ENCODE results near the gene TC2N.

Gene TC2N

DNA sequence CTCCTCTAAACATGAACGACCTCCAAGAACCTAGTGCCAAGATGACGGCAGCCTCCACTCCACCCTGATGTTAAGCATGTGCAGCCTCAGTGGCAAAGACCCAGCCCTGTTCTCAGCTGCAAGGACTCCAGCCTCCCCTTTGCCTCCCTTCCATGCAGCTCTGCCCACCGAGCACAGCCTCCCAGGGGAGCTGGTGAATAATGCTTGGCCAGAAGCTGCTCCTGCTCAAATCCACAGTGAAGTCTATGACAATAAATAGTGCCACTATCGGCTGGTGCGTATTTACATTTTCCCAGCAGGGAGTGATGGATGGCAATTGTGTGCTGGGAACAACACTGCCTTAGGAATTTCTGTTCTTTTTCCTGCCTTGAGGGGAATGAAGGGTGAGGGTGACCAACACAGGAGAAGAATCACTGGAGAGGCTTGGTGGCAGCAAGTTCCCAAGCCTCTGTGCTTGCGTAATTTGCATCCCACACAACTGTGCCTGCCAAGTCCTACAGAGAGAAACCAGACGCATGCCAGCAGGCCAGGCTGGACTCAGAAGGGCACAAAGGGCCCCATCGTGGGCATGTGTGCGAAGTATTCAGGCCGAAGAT, 29.9 kb upstream of the TC2N start:
- Histone ChIP-seq H3K9me3 (ENCODE audit: control insufficient read depth, insufficient read depth, low read length) (no peaks in the 10 kb centered on the region), H3K36me3 (ENCODE audit: insufficient read depth, low read length) (no peaks in the 10 kb centered on the region), H3K9ac (ENCODE audit: low read depth, low read length) (no peak overlapping the region), H3K4me1 (ENCODE audit: insufficient read depth, low read length) (peaks cover 8% of the 10 kb centered on the region; the same call in 1 of the 2 replicates)

GRCh38 chr14:91896419-91896818, 29.1 kb upstream of the TC2N start:
- Histone ChIP-seq H3K4me1 (ENCODE audit: insufficient read depth, low read length) (peaks cover 8% of the 10 kb centered on the region; the same call in 1 of the 2 replicates), H3K9ac (ENCODE audit: low read depth, low read length) (no peak overlapping the region), H3K36me3 (ENCODE audit: insufficient read depth, low read length) (no peaks in the 10 kb centered on the region), H3K9me3 (ENCODE audit: control insufficient read depth, insufficient read depth, low read length) (no peaks in the 10 kb centered on the region)

DNA sequence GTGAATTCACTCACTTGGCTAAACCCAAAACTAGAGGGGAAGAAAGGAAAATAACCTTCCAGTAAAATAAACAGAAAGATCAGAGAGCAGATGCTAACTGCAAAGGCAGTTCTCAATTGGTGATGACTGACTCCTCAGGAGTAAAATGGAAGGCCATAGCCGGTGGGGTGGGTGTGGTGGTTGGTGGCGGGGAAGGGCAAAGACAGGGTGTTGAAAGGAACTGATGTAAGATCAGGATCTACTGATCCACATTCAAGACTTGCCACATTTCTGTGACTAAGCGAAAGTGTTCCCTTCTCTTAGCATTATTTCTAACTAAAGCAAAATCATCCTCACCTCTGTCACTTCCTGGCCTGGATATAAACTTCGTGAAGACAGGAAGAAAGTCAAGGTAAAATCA, 26.3 kb upstream of the TC2N start:
- H3K9me3 ChIP-seq (ENCODE audit: control insufficient read depth, insufficient read depth, low read length): no peaks in the 10 kb centered on the region
- H3K9ac ChIP-seq (ENCODE audit: low read depth, low read length): no peak overlapping the region
- H3K4me1 ChIP-seq (ENCODE audit: insufficient read depth, low read length): peaks cover 8% of the 10 kb centered on the region; the same call in 1 of the 2 replicates
- no peaks in the 10 kb centered on the region for H3K36me3 ChIP-seq (ENCODE audit: insufficient read depth, low read length)

DNA sequence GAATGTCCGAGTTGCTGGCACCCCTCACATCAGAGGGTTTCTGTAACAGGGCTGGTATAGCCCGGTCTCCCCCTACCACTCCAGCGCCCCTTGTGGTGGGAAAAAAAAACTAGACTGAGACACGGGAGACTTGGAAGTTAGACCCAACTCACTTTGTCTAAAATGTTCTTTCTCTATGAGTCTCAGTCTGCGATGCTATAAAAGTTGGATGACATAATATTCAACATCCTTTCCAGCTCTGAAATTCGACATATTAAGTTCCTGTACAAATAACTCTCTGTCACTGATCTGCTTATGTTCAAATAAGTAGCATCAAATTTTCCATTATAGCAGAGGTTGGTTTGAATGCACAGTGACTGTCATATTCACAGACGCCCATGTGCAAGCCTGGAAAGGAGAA, 25.7 kb upstream of the TC2N start:
- Histone ChIP-seq H3K4me1 (ENCODE audit: insufficient read depth, low read length) (peaks cover 8% of the 10 kb centered on the region; the same call in 1 of the 2 replicates), H3K9ac (ENCODE audit: low read depth, low read length) (no peak overlapping the region), H3K36me3 (ENCODE audit: insufficient read depth, low read length) (no peaks in the 10 kb centered on the region), H3K9me3 (ENCODE audit: control insufficient read depth, insufficient read depth, low read length) (no peaks in the 10 kb centered on the region)

GRCh38 chr14:91891721-91892220, 24.4 kb upstream of the TC2N start:
- Histone ChIP-seq H3K9ac (ENCODE audit: low read depth, low read length) (no peak overlapping the region), H3K36me3 (ENCODE audit: insufficient read depth, low read length) (no peaks in the 10 kb centered on the region), H3K4me1 (ENCODE audit: insufficient read depth, low read length) (no peaks in the 10 kb centered on the region; the same call in 1 of the 2 replicates), H3K9me3 (ENCODE audit: control insufficient read depth, insufficient read depth, low read length) (no peaks in the 10 kb centered on the region)

DNA sequence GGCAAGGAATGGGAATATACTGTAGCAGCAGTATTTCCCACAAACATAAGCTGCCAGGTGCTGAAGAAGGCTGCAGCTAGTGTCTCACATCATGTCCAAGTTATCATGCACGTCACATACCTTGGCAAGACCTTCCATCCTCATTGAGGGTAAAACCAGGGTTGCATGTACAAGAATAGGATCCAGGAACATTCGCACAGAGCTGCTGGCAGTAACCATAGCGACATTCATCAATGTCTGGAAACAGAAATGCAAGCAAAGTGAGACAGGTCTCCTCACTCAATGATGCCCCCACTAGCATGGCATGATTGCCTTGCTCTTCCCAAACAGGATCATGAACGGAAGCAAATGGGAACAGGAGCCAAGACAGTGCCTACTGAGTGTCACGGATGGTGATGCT, 23.8 kb upstream of the TC2N start:
- no peaks in the 10 kb centered on the region for H3K4me1 ChIP-seq (ENCODE audit: insufficient read depth, low read length)
- no peak overlapping the region for H3K9ac ChIP-seq (ENCODE audit: low read depth, low read length)
- H3K36me3 ChIP-seq (ENCODE audit: insufficient read depth, low read length): no peaks in the 10 kb centered on the region
- H3K9me3 ChIP-seq (ENCODE audit: control insufficient read depth, insufficient read depth, low read length): no peaks in the 10 kb centered on the region

DNA sequence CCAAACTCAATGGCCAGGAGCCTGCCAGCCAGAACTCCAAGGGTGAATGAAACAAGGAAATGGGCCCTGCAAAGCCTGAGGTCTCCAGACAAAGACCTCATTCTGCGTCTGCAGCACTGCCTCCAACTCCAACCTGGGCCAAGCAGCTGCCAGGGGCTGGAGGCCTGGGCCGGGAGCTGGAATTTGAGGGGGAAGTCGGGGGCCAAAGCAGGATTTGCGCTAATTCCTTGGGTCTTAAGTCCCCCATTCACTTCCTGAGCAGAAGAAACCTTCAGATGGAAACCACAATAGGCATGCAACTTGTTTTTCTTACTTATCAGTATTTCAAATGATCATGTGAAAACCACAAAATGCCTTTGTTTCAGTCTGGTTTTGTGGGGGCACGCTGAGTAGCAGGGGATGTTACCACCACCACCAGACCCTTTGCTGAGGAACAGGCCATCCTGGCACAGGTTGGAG, 23.0 kb upstream of the TC2N start:
- Histone ChIP-seq H3K4me1 (ENCODE audit: insufficient read depth, low read length) (no peaks in the 10 kb centered on the region), H3K9me3 (ENCODE audit: control insufficient read depth, insufficient read depth, low read length) (no peaks in the 10 kb centered on the region), H3K36me3 (ENCODE audit: insufficient read depth, low read length) (no peaks in the 10 kb centered on the region), H3K9ac (ENCODE audit: low read depth, low read length) (no peak overlapping the region)

DNA sequence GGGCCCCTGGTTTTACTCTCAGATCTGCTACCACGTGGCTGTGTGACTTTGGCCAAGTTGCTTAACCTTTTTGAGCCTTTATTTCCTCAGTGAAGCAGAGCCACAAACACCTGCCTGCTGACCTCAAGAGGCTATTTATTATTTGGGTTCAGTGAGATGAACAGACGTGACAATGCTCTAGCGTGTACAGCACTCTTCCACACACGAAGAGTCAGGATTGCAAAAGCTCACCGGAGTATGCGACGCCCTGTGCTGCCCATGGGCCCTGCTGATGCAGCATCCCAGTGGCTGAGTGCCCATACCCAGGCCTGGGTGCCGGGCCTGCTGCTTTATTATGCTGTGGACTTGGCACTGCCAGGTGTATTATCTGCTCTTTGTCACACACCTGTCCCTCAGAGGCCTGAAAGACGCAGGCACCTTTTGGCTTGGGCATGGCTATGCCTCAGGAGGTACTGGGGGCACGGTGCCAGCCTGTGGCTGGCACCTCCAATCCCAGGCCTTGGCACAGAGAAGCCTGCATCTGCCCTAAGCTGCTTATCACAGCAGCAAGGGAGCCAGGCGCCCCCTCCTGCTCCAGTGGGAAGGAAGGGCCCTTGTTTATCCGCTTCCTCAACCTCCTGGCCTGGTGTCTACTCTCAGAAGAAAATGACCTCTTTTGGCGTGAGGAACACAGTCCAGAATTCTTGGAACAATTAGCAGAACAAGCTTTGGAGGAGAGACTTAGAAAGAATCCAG, 22.3 kb upstream of the TC2N start:
- Histone ChIP-seq H3K9me3 (ENCODE audit: control insufficient read depth, insufficient read depth, low read length) (no peaks in the 10 kb centered on the region), H3K36me3 (ENCODE audit: insufficient read depth, low read length) (no peaks in the 10 kb centered on the region), H3K9ac (ENCODE audit: low read depth, low read length) (no peak overlapping the region), H3K4me1 (ENCODE audit: insufficient read depth, low read length) (no peaks in the 10 kb centered on the region)

GRCh38 chr14:91888641-91889476, 21.5 kb upstream of the TC2N start:
- Histone ChIP-seq H3K9me3 (ENCODE audit: control insufficient read depth, insufficient read depth, low read length) (no peaks in the 10 kb centered on the region), H3K4me1 (ENCODE audit: insufficient read depth, low read length) (no peaks in the 10 kb centered on the region), H3K9ac (ENCODE audit: low read depth, low read length) (no peak overlapping the region), H3K36me3 (ENCODE audit: insufficient read depth, low read length) (no peaks in the 10 kb centered on the region)

DNA sequence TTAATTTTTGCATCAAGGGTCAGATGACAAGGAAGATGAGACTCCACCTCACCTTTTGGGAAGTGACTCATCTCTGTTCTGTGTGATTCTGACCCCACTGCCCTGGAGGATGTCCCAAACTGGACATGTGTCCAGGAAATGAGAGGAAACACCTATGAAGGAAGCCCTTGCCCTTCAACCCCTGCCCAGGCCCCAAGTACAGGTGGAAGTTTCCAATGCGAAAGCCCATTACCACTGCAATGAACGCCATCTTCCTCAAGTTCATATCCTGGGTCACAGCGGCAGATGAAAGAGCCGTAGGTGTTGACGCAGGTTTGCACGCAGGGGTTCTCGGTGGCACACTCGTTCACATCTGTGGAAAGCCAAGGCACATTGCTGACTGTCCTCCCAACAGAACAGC, 19.6 kb upstream of the TC2N start:
- no peaks in the 10 kb centered on the region for H3K4me1 ChIP-seq (ENCODE audit: insufficient read depth, low read length)
- H3K9me3 ChIP-seq (ENCODE audit: control insufficient read depth, insufficient read depth, low read length): no peaks in the 10 kb centered on the region
- no peaks in the 10 kb centered on the region for H3K36me3 ChIP-seq (ENCODE audit: insufficient read depth, low read length)
- no peak overlapping the region for H3K9ac ChIP-seq (ENCODE audit: low read depth, low read length)

DNA sequence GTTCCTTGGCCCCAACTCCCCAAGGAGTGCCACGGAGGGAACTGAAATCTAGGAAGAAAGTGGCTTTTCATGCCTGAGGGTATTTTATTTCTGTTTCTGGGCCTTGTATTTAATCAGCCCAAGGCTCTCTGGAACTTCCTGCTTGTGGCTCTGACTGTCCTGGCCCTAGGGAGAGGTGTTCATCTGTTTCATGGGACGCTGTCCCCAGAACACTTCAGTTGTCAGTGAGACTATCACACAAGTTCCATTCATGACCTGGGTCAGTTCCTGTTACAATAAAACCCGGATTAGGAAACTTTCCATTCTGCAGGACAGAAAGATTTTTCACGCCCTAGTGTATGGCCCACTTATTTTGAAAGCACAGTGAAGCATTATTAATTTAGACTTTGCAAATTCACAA, 18.5 kb upstream of the TC2N start:
- no peaks in the 10 kb centered on the region for H3K9me3 ChIP-seq (ENCODE audit: control insufficient read depth, insufficient read depth, low read length)
- no peaks in the 10 kb centered on the region for H3K36me3 ChIP-seq (ENCODE audit: insufficient read depth, low read length)
- H3K9ac ChIP-seq (ENCODE audit: low read depth, low read length): no peak overlapping the region
- no peaks in the 10 kb centered on the region for H3K4me1 ChIP-seq (ENCODE audit: insufficient read depth, low read length)

GRCh38 chr14:91885113-91885712, 17.9 kb upstream of the TC2N start:
- Histone ChIP-seq H3K36me3 (ENCODE audit: insufficient read depth, low read length) (no peaks in the 10 kb centered on the region), H3K4me1 (ENCODE audit: insufficient read depth, low read length) (no peaks in the 10 kb centered on the region), H3K9ac (ENCODE audit: low read depth, low read length) (no peak overlapping the region), H3K9me3 (ENCODE audit: control insufficient read depth, insufficient read depth, low read length) (no peaks in the 10 kb centered on the region)

DNA sequence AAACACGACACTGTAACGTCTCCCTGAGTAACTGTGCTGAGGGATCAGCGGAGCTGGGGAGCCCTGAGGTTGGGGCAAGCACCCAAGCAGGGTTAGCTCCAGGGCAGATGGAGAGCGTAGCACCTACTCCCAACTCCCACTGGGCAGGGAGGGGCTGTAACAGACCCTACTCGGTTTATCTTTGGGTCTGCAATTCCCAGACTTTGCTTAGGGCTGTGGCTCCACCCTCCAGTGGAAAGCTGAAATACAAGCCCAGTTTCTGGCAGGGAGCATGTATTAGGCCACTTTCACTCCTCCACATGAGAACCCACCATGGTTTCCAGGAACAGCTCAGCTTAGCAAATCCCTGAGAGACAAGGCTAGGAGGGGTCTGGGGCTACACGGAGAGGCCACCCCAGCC, 17.3 kb upstream of the TC2N start:
- Histone ChIP-seq H3K9ac (ENCODE audit: low read depth, low read length) (no peak overlapping the region), H3K36me3 (ENCODE audit: insufficient read depth, low read length) (no peaks in the 10 kb centered on the region), H3K4me1 (ENCODE audit: insufficient read depth, low read length) (no peaks in the 10 kb centered on the region), H3K9me3 (ENCODE audit: control insufficient read depth, insufficient read depth, low read length) (no peaks in the 10 kb centered on the region)

GRCh38 chr14:91883753-91884152, 16.4 kb upstream of the TC2N start:
- Histone ChIP-seq H3K36me3 (ENCODE audit: insufficient read depth, low read length) (no peaks in the 10 kb centered on the region), H3K4me1 (ENCODE audit: insufficient read depth, low read length) (no peaks in the 10 kb centered on the region), H3K9me3 (ENCODE audit: control insufficient read depth, insufficient read depth, low read length) (no peaks in the 10 kb centered on the region), H3K9ac (ENCODE audit: low read depth, low read length) (no peak overlapping the region)

All from ES-I3 (cell line).